B cell (primary cell): ENCODE data around the gene DTX4. TPM values are rescaled to one million over a fixed set of nuclear protein-coding genes. Genes with fewer than 3 reads are reported as not detected.

Experiments
- ATAC-seq: fragments of 200-7000 bp; cut with Tn5 transposase; one replicate; pipeline ENCODE4 v1.10.0; 2021; ENCODE audit warnings: low read depth, mild to moderate bottlenecking, moderate number of reproducible peaks, moderate library complexity
- CTCF ChIA-PET: fragments of 350-600 bp; sonication (Branson Sonifier 250); formaldehyde crosslinking; loops from one replicate; lab custom pipeline; 2021; ENCODE audit warnings: antibody characterized with exemption, inconsistent platforms; lab: Charles Lee
- POLR2A ChIA-PET: fragments of 350-600 bp; sonication (Branson Sonifier 250); formaldehyde crosslinking; loops from one replicate; lab custom pipeline; 2021; ENCODE audit warnings: antibody characterized with exemption; lab: Charles Lee
- DNase-seq: peaks from one replicate; pipeline ENCODE4 v3.0.0; 2013
- H2AFZ ChIP-seq: 2 replicates; pipeline ENCODE4 v1.6.1; 2012; ENCODE audit warnings: mild to moderate bottlenecking, low read depth, low read length; ENCODE audit not compliant: insufficient read depth, poor library complexity, severe bottlenecking
- H3K27ac ChIP-seq, 2 donors: 1 replicate in 1 of 2; 2 replicates in 1 of 2; pipeline ENCODE4 v1.5.1; 2012 to 2013; ENCODE audit warnings: low read length in 2 of 2, mild to moderate bottlenecking in 2 of 2, moderate library complexity in 1 of 2
- H3K27me3 ChIP-seq, 4 experiments: fragments of 200-600 bp in 1 of 4; sonication (generic) in 1 of 4; replicated peaks in 1 of 4; 1 replicate in 2 of 4; 2 replicates in 2 of 4; pipeline versions ENCODE4 v1.6.1 to v1.7.0; 2013 to 2016; ENCODE audit warnings: low read length in 3 of 4, mild to moderate bottlenecking in 2 of 4, mixed read lengths in 1 of 4, moderate library complexity in 1 of 4; ENCODE audit not compliant: insufficient read depth in 4 of 4, control insufficient read depth in 3 of 4; ENCODE audit errors: control extremely low read depth in 1 of 4
- H3K36me3 ChIP-seq, 2 experiments: replicated peaks in 1 of 2; 1 replicate in 1 of 2; 2 replicates in 1 of 2; pipeline versions ENCODE4 v1.6.1 to v1.7.1; 2013; ENCODE audit warnings: low read length in 1 of 2; ENCODE audit not compliant: insufficient read depth in 2 of 2, control insufficient read depth in 1 of 2; ENCODE audit errors: control extremely low read depth in 1 of 2, extremely low read depth in 1 of 2
- H3K4me1 ChIP-seq, 2 donors: fragments of 200-600 bp in 1 of 2; sonication (generic) in 1 of 2; 1 replicate in 1 of 2; 2 replicates in 1 of 2; pipeline versions ENCODE4 v1.5.1 to v1.6.1; 2013 to 2017; ENCODE audit warnings: low read length in 2 of 2; ENCODE audit not compliant: control insufficient read depth in 2 of 2, insufficient read depth in 2 of 2
- H3K4me2 ChIP-seq: replicated peaks from 2 replicates; pipeline ENCODE3; 2012; ENCODE audit warnings: mild to moderate bottlenecking, low read depth, low read length; ENCODE audit not compliant: poor library complexity, severe bottlenecking
- H3K4me3 ChIP-seq, 5 experiments: fragments of 200-600 bp in 1 of 5; sonication (generic) in 1 of 5; 1 replicate in 3 of 5; 2 replicates in 2 of 5; pipeline versions ENCODE4 v1.5.1 to v1.7.0; 2011 to 2016; ENCODE audit warnings: low read length in 4 of 5, mild to moderate bottlenecking in 4 of 5, low read depth in 2 of 5, control low read depth in 1 of 5, moderate library complexity in 1 of 5; ENCODE audit not compliant: insufficient read depth in 1 of 5; ENCODE audit errors: control extremely low read depth in 1 of 5, extremely low read depth in 1 of 5
- H3K79me2 ChIP-seq: fragments of 200-600 bp; sonication (generic); one replicate; pipeline ENCODE4 v1.6.0; 2016; ENCODE audit warnings: low read length; ENCODE audit not compliant: control insufficient read depth, insufficient read depth
- H3K9ac ChIP-seq: fragments of 200-600 bp; sonication (generic); 2 replicates; pipeline ENCODE4 v1.6.1; 2017; ENCODE audit warnings: mild to moderate bottlenecking, low read length, moderate library complexity
- H3K9me3 ChIP-seq, 3 donors: one replicate each; pipeline versions ENCODE4 v1.6.1 to v1.7.1; 2013; ENCODE audit warnings: low read length in 2 of 3; ENCODE audit not compliant: control insufficient read depth in 2 of 3, insufficient read depth in 1 of 3; ENCODE audit errors: control extremely low read depth in 1 of 3
- H4K20me1 ChIP-seq: 2 replicates; pipeline ENCODE4 v1.6.0; 2012; ENCODE audit warnings: mild to moderate bottlenecking, low read length; ENCODE audit not compliant: insufficient read depth, control insufficient read depth, poor library complexity, severe bottlenecking
- H3K27ac Mint-ChIP-seq: one replicate; pipeline ENCODE4 v1.8.0; 2021; ENCODE audit warnings: mixed read lengths
- H3K27me3 Mint-ChIP-seq: one replicate; pipeline ENCODE4 v1.8.0; 2021; ENCODE audit warnings: mixed read lengths
- H3K4me1 Mint-ChIP-seq: one replicate; pipeline ENCODE4 v1.8.0; 2021; ENCODE audit warnings: mixed read lengths
- H3K4me3 Mint-ChIP-seq: one replicate; pipeline ENCODE4 v1.8.0; 2021; ENCODE audit warnings: mixed read lengths
- H3K9me3 Mint-ChIP-seq: one replicate; pipeline ENCODE4 v1.8.0; 2022; ENCODE audit warnings: mixed read lengths; ENCODE audit not compliant: insufficient read depth
- EZH2 ChIP-seq: IDR thresholded peaks from 2 replicates; pipeline ENCODE4 v1.6.1; 2012; ENCODE audit warnings: borderline replicate concordance, low read depth, mild to moderate bottlenecking, moderate library complexity, low read length; ENCODE audit not compliant: insufficient read depth, poor library complexity, severe bottlenecking
- WGBS: methylation state at CpG from one replicate; pipeline ENCODE4 v1.1.5; 2013; ENCODE audit warnings: missing lambda C conversion rate; ENCODE audit not compliant: insufficient coverage; 5-methylcytosine and 5-hydroxymethylcytosine counted together
- intact Hi-C: fragments of 100-400 bp; cut with micrococcal nuclease; formaldehyde crosslinking; loops from one replicate; pipeline ENCODE4 v1.10.0; 2022
- polyA plus RNA-seq: library from polyadenylated mRNA; depleted of rRNA; stranded (reverse); fragments of >200 nt; gene quantifications from 2 replicates; pipeline ENCODE4 v1.2.3, GENCODE V29; 2012
- total RNA-seq, 2 donors: library from RNA; stranded (reverse); fragments of 120-200 nt in 1 of 2; gene quantifications; 1 replicate in 1 of 2; 2 replicates in 1 of 2; pipeline versions ENCODE4 v1.2.3 to v1.2.4, GENCODE V29; 2013 to 2022
- TF ChIP-seq, protein P1 (sequence below): fragments of 200-600 bp; IDR thresholded peaks from one replicate; pipeline ENCODE4 v1.8.0; 2022; ENCODE audit warnings: antibody characterized with exemption, mild to moderate bottlenecking

Gene DTX4
- total and polyA plus RNA-seq, 2 donors (not counting 1 experiment from before 2014, with no cell fraction given) = 11.7 to 43.3 TPM

DNA sequence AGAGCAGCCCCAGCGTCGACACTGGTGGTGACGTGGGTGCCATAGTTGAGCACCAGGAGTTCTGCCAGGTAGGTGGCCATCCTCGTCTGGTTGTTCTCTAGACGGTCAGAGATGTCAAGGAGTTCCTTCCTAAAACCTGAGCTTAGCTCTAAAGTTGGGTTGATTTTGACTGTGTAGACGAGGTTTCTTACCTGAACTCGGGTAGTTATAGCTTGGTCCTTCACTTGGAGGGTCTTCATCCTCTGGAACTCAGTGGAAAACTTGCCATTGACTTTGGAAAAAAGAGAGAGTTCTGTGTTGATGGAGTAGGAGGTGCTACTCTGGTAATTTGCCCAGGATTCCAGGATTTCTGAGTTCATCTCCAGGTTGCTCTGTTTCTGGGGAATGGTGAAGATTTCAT lies 40.3 kb downstream of the DTX4 start:
- ATAC-seq = no peak

More for the DNA sequence above, 40.3 kb downstream of the DTX4 start:
- ChIA-PET CTCF (interaction anchor here (1.1 to 5.8 kb wide), 9 partner anchors 9 to 65 kb away, joined by 3 to 44 read pairs (median 8); partner anchors contain the start of gene DTX4), POLR2A (interaction anchor here (0.7 to 2.0 kb wide), 5 partner anchors 37 to 69 kb away, joined by 3 to 20 read pairs (median 3); partner anchors contain the start of gene DTX4)
- Histone ChIP-seq H3K27me3 (no peaks in the 10 kb centered on the region), H2AFZ (no peak overlapping the region), H3K27ac (peak overlapping the region; percentile 74 to 89), H3K4me2 (peak overlapping the region; percentile 79), H3K36me3 (peaks cover 0 to 3% of the 10 kb centered on the region in 2 experiments), H4K20me1 (no peaks in the 10 kb centered on the region), H3K9me3 (peaks cover 0 to 3% (median 0%) of the 10 kb centered on the region in 3 donors), H3K4me1 (peaks cover 71 to 79% of the 10 kb centered on the region in 2 donors), H3K9ac (peak overlapping the region; percentile 77), H3K4me3 (peak overlapping the region; percentile 49 to 91 (median 78)), H3K79me2 (peaks cover 60% of the 10 kb centered on the region)
- intact Hi-C loops = loop anchor here (1.0 to 5.0 kb wide), 3 partner anchors 72 to 635 kb away; partner anchors contain the start of genes LPXN and ZFP91
- DNase-seq = peak; percentile 49
- H3K4me1 Mint-ChIP-seq = peaks cover 93% of the 10 kb centered on the region
- WGBS = 44% methylated on average over 5 of the region's 7 CpGs
- peak overlapping the region; percentile 95 for H3K4me3 Mint-ChIP-seq
- no peaks in the 10 kb centered on the region for H3K9me3 Mint-ChIP-seq
- TF ChIP-seq, protein P1, sequence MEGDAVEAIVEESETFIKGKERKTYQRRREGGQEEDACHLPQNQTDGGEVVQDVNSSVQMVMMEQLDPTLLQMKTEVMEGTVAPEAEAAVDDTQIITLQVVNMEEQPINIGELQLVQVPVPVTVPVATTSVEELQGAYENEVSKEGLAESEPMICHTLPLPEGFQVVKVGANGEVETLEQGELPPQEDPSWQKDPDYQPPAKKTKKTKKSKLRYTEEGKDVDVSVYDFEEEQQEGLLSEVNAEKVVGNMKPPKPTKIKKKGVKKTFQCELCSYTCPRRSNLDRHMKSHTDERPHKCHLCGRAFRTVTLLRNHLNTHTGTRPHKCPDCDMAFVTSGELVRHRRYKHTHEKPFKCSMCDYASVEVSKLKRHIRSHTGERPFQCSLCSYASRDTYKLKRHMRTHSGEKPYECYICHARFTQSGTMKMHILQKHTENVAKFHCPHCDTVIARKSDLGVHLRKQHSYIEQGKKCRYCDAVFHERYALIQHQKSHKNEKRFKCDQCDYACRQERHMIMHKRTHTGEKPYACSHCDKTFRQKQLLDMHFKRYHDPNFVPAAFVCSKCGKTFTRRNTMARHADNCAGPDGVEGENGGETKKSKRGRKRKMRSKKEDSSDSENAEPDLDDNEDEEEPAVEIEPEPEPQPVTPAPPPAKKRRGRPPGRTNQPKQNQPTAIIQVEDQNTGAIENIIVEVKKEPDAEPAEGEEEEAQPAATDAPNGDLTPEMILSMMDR = no peak
- TF ChIP-seq EZH2 = no peak
- H3K27ac Mint-ChIP-seq = peak overlapping the region; percentile 99
- no peaks in the 10 kb centered on the region for H3K27me3 Mint-ChIP-seq
